GM12864 (cell line): ENCODE data around the gene CHST11.
"Not testable (repeated sequence)": the region's sequence is repeated elsewhere in the genome, so short reads cannot be mapped to it uniquely, and the experiment has no call there.

ENCODE experiments used
- DNase-seq: peaks from one replicate; pipeline ENCODE4 v3.0.0-alpha.2; 2011; ENCODE audit warnings: low read depth
- H3K4me3 ChIP-seq: 2 replicates; pipeline ENCODE4 v1.5.1; 2011; ENCODE audit warnings: mild to moderate bottlenecking, low read depth, low read length, control low read depth
- TF ChIP-seq, protein P1 (sequence below): IDR thresholded peaks from 2 replicates; pipeline ENCODE4 v1.5.1; 2011; ENCODE audit warnings: low read depth, mild to moderate bottlenecking, moderate library complexity, low read length, control low read depth, inconsistent platforms; ENCODE audit errors: missing control alignments

The CHST11 gene

DNA sequence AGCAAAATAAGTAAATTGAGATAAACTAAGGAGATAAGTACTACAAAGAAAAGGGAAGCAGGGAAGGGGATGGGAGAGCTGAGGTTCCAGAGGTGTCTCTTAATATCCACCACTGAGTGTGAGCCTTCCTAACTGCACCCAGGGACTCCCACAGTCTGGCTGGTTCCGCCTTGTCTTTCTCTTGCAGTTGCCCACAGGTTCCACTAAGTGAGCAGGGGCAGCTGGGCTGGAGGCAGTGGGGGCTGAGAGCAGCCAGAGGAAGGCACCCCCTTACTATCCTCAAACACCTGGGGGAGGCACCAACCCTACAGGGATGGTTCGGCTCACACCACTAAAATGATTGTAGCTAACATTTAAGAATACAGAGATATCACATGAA lies 286.4 kb downstream of the CHST11 start:
- H3K4me3 ChIP-seq, result no peak overlapping the region
- TF ChIP-seq, protein P1, sequence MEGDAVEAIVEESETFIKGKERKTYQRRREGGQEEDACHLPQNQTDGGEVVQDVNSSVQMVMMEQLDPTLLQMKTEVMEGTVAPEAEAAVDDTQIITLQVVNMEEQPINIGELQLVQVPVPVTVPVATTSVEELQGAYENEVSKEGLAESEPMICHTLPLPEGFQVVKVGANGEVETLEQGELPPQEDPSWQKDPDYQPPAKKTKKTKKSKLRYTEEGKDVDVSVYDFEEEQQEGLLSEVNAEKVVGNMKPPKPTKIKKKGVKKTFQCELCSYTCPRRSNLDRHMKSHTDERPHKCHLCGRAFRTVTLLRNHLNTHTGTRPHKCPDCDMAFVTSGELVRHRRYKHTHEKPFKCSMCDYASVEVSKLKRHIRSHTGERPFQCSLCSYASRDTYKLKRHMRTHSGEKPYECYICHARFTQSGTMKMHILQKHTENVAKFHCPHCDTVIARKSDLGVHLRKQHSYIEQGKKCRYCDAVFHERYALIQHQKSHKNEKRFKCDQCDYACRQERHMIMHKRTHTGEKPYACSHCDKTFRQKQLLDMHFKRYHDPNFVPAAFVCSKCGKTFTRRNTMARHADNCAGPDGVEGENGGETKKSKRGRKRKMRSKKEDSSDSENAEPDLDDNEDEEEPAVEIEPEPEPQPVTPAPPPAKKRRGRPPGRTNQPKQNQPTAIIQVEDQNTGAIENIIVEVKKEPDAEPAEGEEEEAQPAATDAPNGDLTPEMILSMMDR, result no peak
- DNase-seq, result no peak

DNA sequence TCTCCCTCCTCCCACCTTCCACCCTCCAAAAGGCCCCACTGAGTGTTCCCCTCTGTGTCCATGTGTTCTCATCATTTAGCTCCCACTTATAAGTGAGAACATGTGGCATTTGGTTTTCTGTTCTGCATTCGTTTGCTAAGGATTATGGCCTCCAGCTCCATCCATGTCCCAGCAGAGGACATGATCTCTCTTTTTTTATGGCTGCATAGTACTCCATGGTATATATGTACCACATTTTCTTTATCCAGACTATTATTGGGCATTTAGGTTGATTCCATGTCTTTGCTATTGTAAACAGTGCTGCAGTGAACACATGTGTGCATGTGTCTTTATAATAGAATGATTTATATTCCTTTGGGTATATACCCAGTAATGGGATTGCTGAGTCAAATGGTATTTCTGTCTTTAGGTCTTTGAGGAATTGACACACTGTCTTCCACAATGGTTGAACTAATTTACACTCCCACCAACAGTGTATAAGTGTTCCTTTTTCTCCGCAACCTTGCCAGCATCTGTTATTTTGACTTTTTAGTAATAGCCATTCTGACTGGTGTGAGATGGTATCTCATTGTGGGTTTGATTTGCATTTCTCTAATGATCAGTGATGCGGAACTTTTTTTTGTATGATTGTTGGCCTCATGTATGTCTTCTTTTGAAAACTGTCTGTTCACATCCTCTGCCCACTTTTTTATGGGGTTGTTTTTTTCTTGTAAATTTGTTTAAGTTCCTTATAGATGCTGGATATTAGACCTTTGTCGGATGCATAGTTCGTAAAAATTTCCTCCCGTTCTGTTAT lies 287.2 kb downstream of the CHST11 start:
- not testable (repeated sequence) for DNase-seq, H3K4me3 ChIP-seq

DNA sequence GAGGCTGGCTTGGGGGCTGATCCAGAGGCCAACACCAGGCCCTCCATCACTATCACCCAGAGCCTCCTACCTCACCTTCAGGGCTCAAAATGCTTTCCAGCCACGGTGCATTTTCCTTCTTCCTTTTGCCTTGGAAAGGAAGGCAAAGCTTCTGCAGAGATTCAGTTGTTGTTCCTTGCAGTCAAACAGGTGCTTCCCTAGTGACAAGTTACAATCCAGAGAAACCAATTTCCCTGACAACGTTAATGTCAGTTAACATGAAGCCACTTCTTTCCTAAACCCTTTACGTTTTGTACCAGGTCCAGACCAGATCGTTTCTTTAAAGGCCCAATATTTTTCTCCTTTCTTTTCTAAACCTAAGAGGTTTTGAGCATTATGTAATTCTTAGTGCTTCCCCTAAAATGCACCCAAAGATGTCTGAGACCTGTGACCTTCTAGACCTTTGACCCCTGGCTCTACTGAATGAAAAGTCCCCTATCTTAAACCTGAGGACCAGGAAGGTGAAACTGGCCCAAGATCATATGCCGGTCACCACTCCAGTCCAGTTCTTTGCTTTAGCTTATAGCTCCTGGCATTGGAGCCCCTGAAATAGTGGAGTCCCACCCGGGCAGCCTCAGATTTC lies 289.8 kb downstream of the CHST11 start:
- TF ChIP-seq, protein P1, result no peak
- DNase-seq, result no peak
- no peak overlapping the region for H3K4me3 ChIP-seq

DNA sequence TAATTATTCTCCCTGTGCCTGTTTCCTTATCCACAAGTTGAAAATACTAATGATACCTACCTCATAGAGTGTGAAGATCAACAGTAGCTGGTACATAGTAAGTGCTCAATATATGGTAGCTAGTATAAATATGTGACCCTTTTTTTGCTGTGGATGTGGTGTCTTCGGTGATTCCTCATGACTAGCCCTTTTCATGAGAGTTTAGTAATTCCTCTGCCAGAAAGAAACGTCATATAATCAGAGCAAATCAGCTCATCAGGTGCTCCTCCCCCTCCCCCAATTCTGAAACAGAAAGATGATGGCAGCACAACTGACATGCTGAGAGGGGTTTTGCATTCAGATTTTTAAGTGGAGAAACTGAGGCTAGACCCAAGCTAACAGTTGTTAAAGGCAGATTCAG lies 290.6 kb downstream of the CHST11 start:
- TF ChIP-seq, protein P1, result no peak
- no peak overlapping the region for H3K4me3 ChIP-seq
- DNase-seq, result no peak

DNA sequence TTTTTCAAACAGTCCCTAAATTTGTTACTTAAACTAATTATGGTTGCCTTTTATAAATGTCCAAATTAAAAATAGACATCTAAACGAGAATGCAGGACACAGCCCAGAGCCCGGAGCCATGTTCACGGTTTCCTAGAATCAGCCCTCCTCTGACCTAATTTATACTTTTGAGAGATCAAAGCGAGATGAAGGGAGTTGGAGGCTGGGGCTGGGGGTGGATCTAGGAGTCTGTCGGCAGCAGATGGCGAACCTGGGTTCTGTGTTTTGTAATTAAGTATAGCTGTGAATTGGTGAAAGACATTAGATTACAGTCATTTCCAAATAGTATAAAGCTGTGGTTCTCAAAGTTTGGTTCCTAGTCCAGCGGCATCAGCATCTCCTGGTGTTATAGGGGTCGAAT lies 291.2 kb downstream of the CHST11 start:
- TF ChIP-seq, protein P1, result no peak
- DNase-seq, result no peak
- no peak overlapping the region for H3K4me3 ChIP-seq

DNA sequence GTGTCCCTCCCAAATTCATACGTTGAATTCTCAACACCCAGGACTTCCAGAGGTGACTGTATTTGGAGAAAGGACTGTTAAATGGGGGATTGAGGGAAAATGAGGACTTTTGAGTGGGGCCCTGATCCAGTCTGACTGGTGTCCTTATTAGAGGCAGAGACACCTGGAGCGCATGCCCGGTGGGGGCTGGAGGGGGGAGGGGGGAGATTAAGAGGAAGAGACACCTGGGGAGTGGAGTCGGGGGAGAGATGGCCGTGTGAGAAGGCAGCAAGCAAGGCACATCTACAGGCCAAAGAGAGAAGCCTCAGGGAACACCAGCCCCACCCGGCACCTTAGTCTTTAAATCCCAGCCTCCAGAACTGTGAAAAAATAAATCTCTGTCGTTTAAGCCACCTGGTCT lies 291.6 kb downstream of the CHST11 start:
- no peak overlapping the region for H3K4me3 ChIP-seq
- TF ChIP-seq, protein P1, result no peak
- DNase-seq, result no peak

DNA sequence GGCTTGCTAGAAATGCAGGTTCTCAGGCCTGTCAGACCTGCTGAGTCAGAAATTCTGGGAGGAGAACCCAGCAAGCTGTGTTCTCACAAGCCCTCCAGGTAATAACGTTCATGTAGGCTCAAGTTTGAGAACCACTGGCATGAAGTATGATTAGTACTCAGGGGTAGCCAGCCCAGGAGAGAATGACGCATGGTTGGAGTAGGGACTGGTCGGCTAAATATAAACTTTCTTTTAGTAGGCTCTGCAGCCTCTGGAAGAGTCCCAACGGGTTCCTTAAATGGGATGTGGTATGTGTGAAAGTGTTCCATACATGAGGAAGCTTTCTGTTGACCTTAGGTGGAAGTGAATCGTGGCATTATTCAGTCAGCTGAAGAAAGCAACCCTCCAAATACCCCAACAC lies 292.0 kb downstream of the CHST11 start:
- TF ChIP-seq, protein P1, result no peak
- DNase-seq, result no peak
- H3K4me3 ChIP-seq, result no peak overlapping the region
